AML-193 (cell line): Measurements from ENCODE around the gene FAM149A.

Source experiments
- DNase-seq, 2 experiments: peaks; one replicate each; lab custom pipeline; 2025; lab: John Stamatoyannopoulos, UW

The FAM149A gene

DNA sequence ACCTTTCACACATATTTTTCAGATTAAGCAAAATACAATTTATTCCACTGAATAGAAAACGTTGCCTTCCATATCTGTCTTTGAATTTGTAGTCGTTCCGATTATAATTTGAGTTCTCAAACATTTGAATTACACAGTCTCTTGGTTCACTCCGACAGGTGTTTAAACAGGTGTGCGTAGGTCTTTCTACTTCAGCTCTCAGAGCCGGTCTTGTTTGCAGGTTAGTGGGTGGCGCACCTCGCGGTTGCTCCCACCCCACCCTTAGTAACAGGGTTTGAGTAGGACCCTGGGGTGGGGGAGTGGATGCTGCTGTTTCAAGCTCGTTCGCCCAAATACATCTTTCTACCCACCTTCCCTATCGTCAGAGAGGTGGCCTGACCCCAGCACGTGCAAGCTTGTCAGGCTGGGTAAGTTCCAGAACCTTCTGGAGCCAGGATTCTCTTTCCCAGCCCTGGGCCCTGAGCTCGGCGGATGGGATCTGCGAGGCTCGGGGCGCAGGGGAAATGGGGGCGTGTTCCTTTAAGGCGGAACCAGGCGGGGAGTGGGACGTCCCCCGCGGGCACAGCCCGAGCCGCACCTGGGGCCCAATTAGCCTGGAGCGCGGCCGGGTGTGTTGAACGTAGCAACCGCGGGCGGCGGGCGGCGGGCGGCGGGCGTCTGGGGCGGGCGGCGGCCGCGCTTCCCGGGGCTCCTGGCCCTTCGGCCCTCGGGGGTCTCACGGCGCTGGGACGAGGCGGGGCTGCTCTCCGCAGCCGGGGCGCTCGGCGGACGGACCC is at the start of gene FAM149A:
Gene FAM149A, plus strand, starts transcription at position 591 of the 776 bp plus-strand sequence.
- no peak for DNase-seq

GRCh38 chr4:186058253-186058979 is 46.1 kb upstream of the FAM149A start:
- DNase-seq: no peak

GRCh38 chr4:186058980-186059316 is 45.6 kb upstream of the FAM149A start:
- no peak for DNase-seq

GRCh38 chr4:186061921-186062320 is 42.6 kb upstream of the FAM149A start:
- DNase-seq: no peak

GRCh38 chr4:186067757-186068385 is 36.6 kb upstream of the FAM149A start:
- DNase-seq: peak; percentile 30 to 69

DNA sequence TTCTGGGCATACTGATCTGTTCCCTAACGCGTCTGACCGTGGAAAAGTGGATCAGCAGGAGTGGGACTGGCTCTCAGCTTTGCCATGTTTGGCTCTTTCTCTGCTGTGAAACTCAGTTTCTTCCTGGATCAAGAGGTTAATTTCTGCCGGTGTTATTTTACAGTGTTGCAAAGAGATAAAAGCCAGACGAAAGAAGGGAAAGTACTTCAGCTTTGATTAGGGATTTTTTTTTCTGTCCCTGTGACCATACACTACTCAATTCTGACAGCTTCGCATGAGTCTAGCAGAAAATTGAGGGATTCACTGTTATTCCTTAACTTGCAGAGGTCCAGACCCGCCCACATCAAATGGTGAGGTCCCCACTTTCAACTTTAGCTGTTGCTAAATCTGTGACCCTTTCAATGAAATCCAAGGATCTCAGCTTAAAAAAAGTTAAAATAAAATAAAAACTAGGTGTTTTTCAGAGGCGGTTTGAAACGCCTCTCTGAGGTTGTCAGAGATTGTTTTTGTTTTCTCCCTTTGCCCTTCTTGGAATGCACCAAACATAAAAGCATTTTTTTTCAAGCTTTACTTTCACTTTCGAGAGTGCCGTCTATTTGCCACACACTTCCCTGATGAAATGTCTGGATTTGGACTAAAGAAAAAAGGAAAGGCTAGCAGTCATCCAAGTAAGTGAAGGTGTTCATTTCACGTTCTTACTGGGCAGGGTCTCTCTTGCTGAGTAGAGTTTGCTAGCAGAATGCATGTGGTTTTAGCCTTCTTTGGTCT is 35.7 kb upstream of the FAM149A start, which contains the start of gene TLR3:
Gene TLR3, plus strand, starts transcription at position 576 of the 768 bp plus-strand sequence. CDS start 7,464 bp downstream, outside the sequence.
- no peak for DNase-seq

GRCh38 chr4:186069729-186070128 is 34.8 kb upstream of the FAM149A start:
- no peak for DNase-seq

DNA sequence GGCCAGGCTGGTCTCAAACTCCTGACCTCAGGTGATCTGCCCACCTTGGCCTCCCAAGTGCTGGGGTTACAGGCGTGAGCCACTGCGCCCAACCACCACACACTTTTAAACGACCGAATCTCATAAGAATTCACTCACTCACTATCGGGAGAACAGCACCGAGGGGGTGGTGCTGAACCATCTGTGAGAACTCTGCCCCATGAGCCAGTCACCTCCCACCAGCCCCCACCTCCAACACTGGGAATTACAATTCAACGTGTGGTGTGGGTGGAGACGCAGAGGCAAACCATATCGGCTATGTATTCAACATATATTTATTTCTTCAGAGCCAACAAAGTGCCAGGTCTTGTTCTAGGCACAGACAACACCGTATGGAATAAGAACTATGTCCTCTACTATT is 32.0 kb upstream of the FAM149A start:
- DNase-seq: no peak

DNA sequence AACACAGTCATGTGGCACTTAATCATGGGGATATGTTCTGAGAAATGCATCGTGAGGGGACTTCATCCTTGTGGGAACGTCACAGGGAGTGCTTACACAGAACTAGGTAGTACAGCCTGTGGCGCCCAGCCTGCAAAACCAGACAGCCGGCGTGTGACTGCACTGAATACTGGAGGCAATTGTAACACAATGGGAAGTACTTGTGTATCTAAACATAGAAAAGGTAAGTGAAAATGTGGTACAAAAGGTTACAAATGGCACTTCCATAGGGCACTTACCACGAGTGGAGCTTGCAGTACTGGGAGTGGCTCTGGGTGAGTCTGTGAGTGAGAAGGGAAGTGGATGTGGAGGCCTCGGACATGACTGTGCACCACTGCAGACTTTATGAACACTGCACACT is 30.3 kb upstream of the FAM149A start:
- no peak for DNase-seq

- no peak for DNase-seq
Observed at GRCh38 chr4:186078981-186079638, 25.4 kb upstream of the FAM149A start.

GRCh38 chr4:186079694-186080093 is 24.8 kb upstream of the FAM149A start:
- no peak for DNase-seq

GRCh38 chr4:186081202-186081807 is 23.2 kb upstream of the FAM149A start:
- no peak for DNase-seq

DNA sequence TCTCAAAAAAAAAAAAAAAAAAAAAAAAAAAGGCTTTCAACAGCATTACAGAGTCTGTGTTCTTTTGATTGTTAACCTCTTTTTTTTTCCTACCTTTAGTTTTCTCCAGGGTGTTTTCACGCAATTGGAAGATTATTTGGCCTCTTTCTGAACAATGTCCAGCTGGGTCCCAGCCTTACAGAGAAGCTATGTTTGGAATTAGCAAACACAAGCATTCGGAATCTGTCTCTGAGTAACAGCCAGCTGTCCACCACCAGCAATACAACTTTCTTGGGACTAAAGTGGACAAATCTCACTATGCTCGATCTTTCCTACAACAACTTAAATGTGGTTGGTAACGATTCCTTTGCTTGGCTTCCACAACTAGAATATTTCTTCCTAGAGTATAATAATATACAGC is 22.3 kb upstream of the FAM149A start:
- DNase-seq: no peak

DNA sequence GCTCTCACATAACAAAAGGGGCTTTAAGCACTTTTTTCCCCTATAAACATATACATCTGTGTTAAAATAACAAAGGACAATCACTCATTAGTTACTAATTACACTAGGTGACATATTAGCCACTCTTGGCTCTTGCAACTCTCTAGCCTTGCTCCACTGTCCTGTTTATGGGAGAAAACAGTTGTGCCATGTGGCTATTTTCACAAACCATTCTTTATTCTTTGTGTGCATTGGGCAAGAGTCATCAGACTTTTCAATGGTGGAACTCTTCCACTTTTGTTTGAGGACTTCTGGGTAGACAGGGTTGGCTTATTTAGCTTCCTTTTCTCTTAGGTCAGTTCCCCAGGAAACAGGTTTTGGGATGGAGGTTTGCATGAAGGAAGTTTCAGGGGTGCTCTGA is 16.0 kb upstream of the FAM149A start:
- DNase-seq: no peak

- no peak for DNase-seq
Observed at GRCh38 chr4:186092296-186092695, 12.2 kb upstream of the FAM149A start.

- no peak for DNase-seq
Observed at GRCh38 chr4:186095406-186095805, 9.1 kb upstream of the FAM149A start.

DNA sequence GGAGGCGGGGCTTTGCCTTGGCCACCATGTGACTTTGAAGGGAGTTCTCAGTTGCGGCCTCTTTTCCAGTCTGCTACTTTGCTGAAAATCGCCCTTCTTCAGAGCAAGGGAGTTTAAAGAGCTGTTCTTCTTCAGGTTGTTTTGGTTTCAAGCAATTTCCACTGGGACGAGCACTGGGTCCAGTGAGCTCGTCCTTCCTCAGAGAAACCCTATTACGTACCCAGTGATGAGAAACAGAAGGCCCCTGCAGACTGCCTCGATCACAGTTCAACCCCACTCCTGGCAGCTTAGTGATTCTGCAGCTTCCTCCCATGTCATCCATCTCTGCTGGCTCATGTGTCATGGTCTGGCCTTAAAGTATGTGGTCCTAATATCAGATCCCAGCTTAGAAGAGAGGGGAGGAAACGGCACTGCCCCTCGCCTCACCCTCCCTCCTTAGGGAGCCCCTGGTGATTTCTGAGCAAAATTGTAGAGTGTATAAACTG is 7.8 kb upstream of the FAM149A start:
- no peak for DNase-seq

DNA sequence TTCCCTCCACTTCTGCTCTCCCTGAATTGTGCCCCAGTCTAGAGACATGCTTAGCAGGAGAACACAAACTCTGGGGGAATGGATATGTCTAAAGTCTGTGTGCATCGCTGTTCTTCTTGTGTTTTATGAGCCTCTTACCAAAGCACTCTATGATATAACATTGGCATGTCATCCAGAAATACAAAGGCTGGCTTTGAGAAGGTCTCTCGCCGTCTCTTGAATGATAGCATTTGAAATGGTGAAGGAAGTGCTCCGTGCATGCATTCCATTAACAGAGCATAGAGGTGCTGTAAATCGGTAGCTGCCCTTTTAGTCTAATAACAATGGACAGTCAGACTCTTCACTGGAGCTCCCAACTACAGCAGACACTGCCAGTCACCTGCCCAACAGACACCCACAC is 7.1 kb upstream of the FAM149A start:
- DNase-seq: no peak

DNA sequence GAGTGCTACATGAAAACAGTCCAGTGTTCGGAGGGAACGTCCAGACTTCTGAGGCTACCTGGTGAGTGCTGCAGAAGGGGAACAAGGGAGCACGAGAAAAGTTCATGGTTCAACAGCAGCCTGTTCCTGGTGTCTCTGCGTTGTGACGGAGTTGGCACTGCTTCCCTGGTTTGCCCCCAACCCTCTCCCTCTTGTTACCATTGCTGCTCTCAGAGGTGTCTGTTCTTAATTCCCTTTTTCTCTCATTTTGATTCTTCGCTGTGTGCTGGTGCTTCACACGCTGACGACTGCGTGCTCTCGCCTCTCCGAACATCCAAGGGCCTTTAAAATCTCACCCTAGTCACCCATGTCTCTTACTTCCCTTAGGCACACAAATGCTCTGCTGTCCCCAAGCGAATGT is 1.6 kb upstream of the FAM149A start:
- no peak for DNase-seq

GRCh38 chr4:186104890-186105646 is 564 bp downstream of the FAM149A start:
- no peak for DNase-seq
